Measurements from ENCODE around the gene CXCL8. TPM values are rescaled to one million over a fixed set of nuclear protein-coding genes. Genes with fewer than 3 reads are reported as not detected.
"Not testable (repeated sequence)": the region's sequence is repeated elsewhere in the genome, so short reads cannot be mapped to it uniquely, and the experiment has no call there.

The CXCL8 gene
- total RNA-seq (1 to 10 TPM; 1.1 to 1.2 TPM), polyA plus RNA-seq (under 1 TPM in 2 of 3 donors, not detected in 1; 0.09 to 0.22 TPM), total RNA-seq (0 to 2.2 (median 0.09) reads per million in 6 experiments)

- Mint-ChIP-seq H3K9me3 (peaks cover 0 to 10% (median 1%) of the 10 kb centered on the region in 9 donors), H3K4me1 (peaks cover 0 to 4% (median 2%) of the 10 kb centered on the region in 4 donors), H3K27me3 (peaks cover 0 to 4% (median 0%) of the 10 kb centered on the region in 5 donors), H3K4me3 (peak within 1 kb of the TSS in 1 of 10 donors; percentile 21), H3K36me3 (peaks cover 0 to 4% (median 0%) of the 10 kb centered on the region in 3 donors), H3K27ac (no peak within 1 kb of the TSS)
- DNase-seq, result no peak
- POLR2A ChIA-PET, result no interaction called here
- ATAC-seq, result no peak
Observed at GRCh38 chr4:73740353-73740778, at the start of gene CXCL8. CXCL8 (plus strand) TSS chr4:73740569; CDS start chr4:73740659, 90 bp downstream.

- H3K4me3 Mint-ChIP-seq, ATAC-seq, H3K4me1 Mint-ChIP-seq, H3K27ac Mint-ChIP-seq, H3K36me3 Mint-ChIP-seq, POLR2A ChIA-PET, DNase-seq, H3K27me3 Mint-ChIP-seq: not testable (repeated sequence)
- H3K9me3 Mint-ChIP-seq, result peaks cover 0 to 10% (median 0%) of the 10 kb centered on the region in 9 donors
Observed at GRCh38 chr4:73691201-73691600, 49.2 kb upstream of the CXCL8 start.

DNA sequence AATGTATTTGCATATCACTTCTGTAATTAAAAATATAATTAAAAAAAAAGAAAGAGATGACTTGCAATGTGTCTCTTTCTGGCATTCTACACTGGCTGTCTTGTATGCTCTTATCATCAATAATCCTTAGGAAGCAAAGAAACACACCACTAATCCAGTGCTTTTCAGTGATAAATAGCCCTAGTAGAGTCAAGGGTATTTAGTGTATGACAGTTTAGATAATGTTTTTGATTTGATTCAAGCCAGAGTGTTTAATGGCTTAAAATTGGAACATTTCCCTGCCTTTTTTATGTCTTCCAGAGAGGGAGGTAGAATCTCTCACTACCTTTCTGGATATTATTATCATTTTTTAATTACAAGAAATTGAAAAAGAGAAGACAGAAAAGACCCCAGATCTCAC, 48.6 kb upstream of the CXCL8 start:
- POLR2A ChIA-PET, result no interaction called here
- no peak for ATAC-seq
- Mint-ChIP-seq H3K27ac (no peak overlapping the region), H3K4me3 (no peak overlapping the region), H3K4me1 (no peaks in the 10 kb centered on the region), H3K9me3 (peaks cover 0 to 10% (median 0%) of the 10 kb centered on the region in 9 donors), H3K27me3 (no peaks in the 10 kb centered on the region), H3K36me3 (peaks cover 0 to 4% (median 0%) of the 10 kb centered on the region in 3 donors)
- no peak for DNase-seq

- DNase-seq (no peak), ATAC-seq (no peak)
- Mint-ChIP-seq H3K4me3 (no peak overlapping the region), H3K4me1 (no peaks in the 10 kb centered on the region), H3K36me3 (peaks cover 0 to 4% (median 0%) of the 10 kb centered on the region in 3 donors), H3K9me3 (peaks cover 0 to 10% (median 0%) of the 10 kb centered on the region in 9 donors), H3K27ac (no peak overlapping the region), H3K27me3 (no peaks in the 10 kb centered on the region)
- POLR2A ChIA-PET, result no interaction called here
Observed at GRCh38 chr4:73692254-73692653, 48.1 kb upstream of the CXCL8 start.

DNA sequence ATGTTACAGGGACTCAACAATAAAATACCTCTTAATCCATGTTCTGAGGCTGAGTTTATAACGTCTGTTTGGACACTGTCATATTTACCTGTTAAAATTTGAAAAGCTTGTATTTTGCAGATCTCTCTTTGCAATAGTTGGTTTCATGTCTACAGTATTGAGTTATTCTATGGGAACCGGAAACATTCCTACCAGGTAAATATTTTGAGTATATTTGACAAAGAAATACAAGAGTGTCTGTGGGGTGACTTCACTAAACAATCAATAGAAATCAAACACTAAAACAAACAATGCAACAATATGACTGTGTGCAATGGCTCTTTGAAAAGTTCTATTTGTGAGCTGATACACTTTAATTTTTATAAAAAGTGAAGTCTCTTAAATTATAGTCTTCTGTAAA, 47.7 kb upstream of the CXCL8 start:
- no peak for DNase-seq
- H3K27me3 Mint-ChIP-seq, result no peaks in the 10 kb centered on the region
- peaks cover 0 to 4% (median 0%) of the 10 kb centered on the region in 3 donors for H3K36me3 Mint-ChIP-seq
- H3K4me3 Mint-ChIP-seq, result no peak overlapping the region
- no peaks in the 10 kb centered on the region for H3K4me1 Mint-ChIP-seq
- POLR2A ChIA-PET, result no interaction called here
- peaks cover 0 to 10% (median 0%) of the 10 kb centered on the region in 9 donors for H3K9me3 Mint-ChIP-seq
- ATAC-seq, result no peak
- H3K27ac Mint-ChIP-seq, result no peak overlapping the region

- Mint-ChIP-seq H3K27ac (no peak overlapping the region), H3K9me3 (peaks cover 0 to 10% (median 0%) of the 10 kb centered on the region in 9 donors), H3K4me1 (no peaks in the 10 kb centered on the region), H3K4me3 (no peak overlapping the region), H3K27me3 (no peaks in the 10 kb centered on the region), H3K36me3 (peaks cover 0 to 4% (median 0%) of the 10 kb centered on the region in 3 donors)
- DNase-seq, result no peak
- no peak for ATAC-seq
- POLR2A ChIA-PET, result no interaction called here
Observed at GRCh38 chr4:73693811-73694210, 46.6 kb upstream of the CXCL8 start.

- H3K27ac Mint-ChIP-seq, result no peak overlapping the region
- no peaks in the 10 kb centered on the region for H3K9me3 Mint-ChIP-seq
- DNase-seq (no peak), ATAC-seq (no peak)
- no peaks in the 10 kb centered on the region for H3K36me3 Mint-ChIP-seq
- POLR2A ChIA-PET, result no interaction called here
- peaks cover 0 to 4% (median 2%) of the 10 kb centered on the region in 5 donors for H3K27me3 Mint-ChIP-seq
- H3K4me1 Mint-ChIP-seq, result no peaks in the 10 kb centered on the region
- H3K4me3 Mint-ChIP-seq, result no peak overlapping the region
Observed at GRCh38 chr4:73698217-73698616, 42.2 kb upstream of the CXCL8 start.

DNA sequence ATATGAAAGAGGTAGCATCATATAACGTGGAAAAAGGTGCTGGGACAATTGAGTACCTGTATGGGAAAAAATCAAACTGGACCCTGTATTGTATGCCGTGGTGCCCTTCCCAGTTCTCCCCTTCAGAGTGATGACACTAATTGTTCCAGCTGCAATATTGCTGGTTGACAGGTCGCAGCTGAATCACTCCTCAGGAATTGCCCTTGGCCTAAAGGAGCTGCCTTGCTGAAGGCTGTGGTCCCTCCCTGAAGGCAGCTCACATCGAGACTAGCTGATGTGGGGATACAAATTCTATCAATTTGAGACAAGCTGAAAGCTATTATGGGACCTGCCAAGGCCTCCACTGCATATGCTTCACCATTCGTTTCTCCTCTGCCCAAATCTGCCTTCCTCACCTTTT, 39.3 kb upstream of the CXCL8 start:
- no peak for ATAC-seq
- no peak for DNase-seq
- POLR2A ChIA-PET, result no interaction called here
- Mint-ChIP-seq H3K9me3 (no peaks in the 10 kb centered on the region), H3K27ac (no peak overlapping the region), H3K4me1 (no peaks in the 10 kb centered on the region), H3K36me3 (no peaks in the 10 kb centered on the region), H3K4me3 (no peak overlapping the region), H3K27me3 (peaks cover 0 to 4% (median 2%) of the 10 kb centered on the region in 5 donors)

DNA sequence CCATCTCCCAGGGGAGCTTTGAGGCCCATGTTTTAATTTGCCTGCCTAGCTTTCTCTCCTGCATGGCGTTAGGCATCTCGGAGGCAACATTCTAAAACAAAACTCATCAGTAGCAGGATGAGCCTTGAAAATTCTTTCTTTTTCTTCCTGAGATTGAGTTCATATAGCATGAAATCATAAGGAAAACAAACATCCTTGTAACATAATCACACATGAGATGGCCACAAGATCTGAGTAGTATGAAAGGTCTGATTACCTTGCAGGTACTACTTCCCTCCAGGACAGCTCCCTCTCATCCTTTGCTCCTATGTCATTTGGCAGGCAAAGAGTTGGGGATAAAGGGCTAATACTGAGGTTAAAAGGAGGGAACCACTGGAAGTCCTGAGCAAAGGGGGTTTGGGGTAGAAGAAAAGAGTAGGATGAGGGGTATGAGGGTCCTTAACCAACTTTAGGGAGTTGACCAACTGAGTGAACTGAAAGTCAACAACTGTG, 37.5 kb upstream of the CXCL8 start:
- POLR2A ChIA-PET, result no interaction called here
- no peak overlapping the region for H3K4me3 Mint-ChIP-seq
- no peaks in the 10 kb centered on the region for H3K9me3 Mint-ChIP-seq
- ATAC-seq (no peak), DNase-seq (no peak)
- H3K36me3 Mint-ChIP-seq, result no peaks in the 10 kb centered on the region
- no peaks in the 10 kb centered on the region for H3K4me1 Mint-ChIP-seq
- no peak overlapping the region for H3K27ac Mint-ChIP-seq
- peaks cover 0 to 4% (median 2%) of the 10 kb centered on the region in 5 donors for H3K27me3 Mint-ChIP-seq

DNA sequence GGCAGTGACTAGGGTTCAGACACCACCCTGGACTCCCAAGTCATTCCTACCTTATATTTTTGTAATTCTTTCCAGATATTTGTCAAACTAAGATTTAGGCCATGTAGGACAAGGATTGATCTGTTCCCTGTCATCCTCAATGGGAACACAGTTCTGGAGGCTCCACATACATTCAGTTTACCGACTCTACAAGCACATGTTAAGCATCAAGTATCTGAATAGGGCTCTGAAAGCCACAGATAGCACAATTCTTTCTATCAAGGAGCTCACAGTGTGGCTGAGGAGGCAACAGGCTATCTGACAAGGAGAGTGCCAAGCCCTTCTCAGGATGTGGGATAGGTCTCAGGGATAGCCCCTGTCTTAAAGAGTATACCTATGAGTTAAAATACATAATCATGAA, 37.0 kb upstream of the CXCL8 start:
- DNase-seq, result no peak
- Mint-ChIP-seq H3K27ac (no peak overlapping the region), H3K4me1 (no peaks in the 10 kb centered on the region), H3K4me3 (no peak overlapping the region), H3K9me3 (no peaks in the 10 kb centered on the region), H3K27me3 (peaks cover 0 to 4% (median 2%) of the 10 kb centered on the region in 5 donors), H3K36me3 (no peaks in the 10 kb centered on the region)
- POLR2A ChIA-PET, result no interaction called here
- no peak for ATAC-seq

GRCh38 chr4:73704314-73705055, 35.9 kb upstream of the CXCL8 start:
- POLR2A ChIA-PET, result no interaction called here
- Mint-ChIP-seq H3K27ac (no peak overlapping the region), H3K36me3 (no peaks in the 10 kb centered on the region), H3K4me3 (no peak overlapping the region), H3K4me1 (no peaks in the 10 kb centered on the region), H3K9me3 (no peaks in the 10 kb centered on the region), H3K27me3 (peaks cover 0 to 4% (median 2%) of the 10 kb centered on the region in 5 donors)
- ATAC-seq (no peak), DNase-seq (no peak)

DNA sequence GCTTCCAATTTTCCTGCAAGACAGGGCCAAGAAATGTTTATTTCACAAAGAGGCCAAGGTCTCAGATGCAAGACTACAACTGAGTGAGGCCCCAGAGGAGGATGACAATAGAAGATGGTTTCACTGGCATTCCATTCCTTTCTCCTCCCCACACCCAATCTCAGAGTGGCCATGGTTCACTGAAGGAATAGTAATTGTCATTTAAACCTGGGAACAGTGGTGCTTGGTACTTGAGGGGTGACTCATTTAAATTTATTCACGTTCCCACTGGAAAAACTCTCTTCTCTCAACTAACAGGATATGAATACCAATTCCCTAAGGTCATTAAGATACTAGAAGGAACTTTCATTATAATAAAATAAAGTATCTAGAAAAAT, 35.3 kb upstream of the CXCL8 start:
- DNase-seq (no peak), ATAC-seq (no peak)
- no peaks in the 10 kb centered on the region for H3K9me3 Mint-ChIP-seq
- no peak overlapping the region for H3K27ac Mint-ChIP-seq
- POLR2A ChIA-PET, result no interaction called here
- no peaks in the 10 kb centered on the region for H3K36me3 Mint-ChIP-seq
- no peaks in the 10 kb centered on the region for H3K4me1 Mint-ChIP-seq
- H3K4me3 Mint-ChIP-seq, result no peak overlapping the region
- peaks cover 0 to 4% (median 2%) of the 10 kb centered on the region in 5 donors for H3K27me3 Mint-ChIP-seq

GRCh38 chr4:73705721-73706120, 34.6 kb upstream of the CXCL8 start:
- no peaks in the 10 kb centered on the region for H3K4me1 Mint-ChIP-seq
- ATAC-seq, result no peak
- H3K27me3 Mint-ChIP-seq, result peaks cover 0 to 4% (median 0%) of the 10 kb centered on the region in 5 donors
- POLR2A ChIA-PET, result no interaction called here
- H3K9me3 Mint-ChIP-seq, result no peaks in the 10 kb centered on the region
- DNase-seq, result no peak
- no peak overlapping the region for H3K4me3 Mint-ChIP-seq
- no peak overlapping the region for H3K27ac Mint-ChIP-seq
- no peaks in the 10 kb centered on the region for H3K36me3 Mint-ChIP-seq

- POLR2A ChIA-PET, result no interaction called here
- Mint-ChIP-seq H3K4me1 (no peaks in the 10 kb centered on the region), H3K9me3 (no peaks in the 10 kb centered on the region), H3K27me3 (peaks cover 0 to 6% (median under 1%) of the 10 kb centered on the region in 5 donors), H3K27ac (no peak overlapping the region), H3K36me3 (no peaks in the 10 kb centered on the region), H3K4me3 (no peak overlapping the region)
- DNase-seq (no peak), ATAC-seq (no peak)
Observed at GRCh38 chr4:73706811-73707210, 33.6 kb upstream of the CXCL8 start.
